HCEC 1CT (cell line): Measurements from ENCODE around the gene STK39.
"Not testable (repeated sequence)": the region's sequence is repeated elsewhere in the genome, so short reads cannot be mapped to it uniquely, and the experiment has no call there.

ENCODE experiments used
- DNase-seq: peaks from one replicate; pipeline ENCODE4 v3.0.0-alpha.2; 2017

Gene STK39

GRCh38 chr2:168079236-168079635 is 168.2 kb downstream of the STK39 start:
- DNase-seq = no peak

GRCh38 chr2:168076731-168077130 is 170.7 kb downstream of the STK39 start:
- DNase-seq = no peak

- DNase-seq = no peak
Observed at GRCh38 chr2:168075446-168075845, 171.9 kb downstream of the STK39 start.

- DNase-seq = no peak
Observed at GRCh38 chr2:168072626-168073303, 174.6 kb downstream of the STK39 start.

- DNase-seq = no peak
Observed at GRCh38 chr2:168064011-168064998, 183.1 kb downstream of the STK39 start.

- no peak for DNase-seq
Observed at GRCh38 chr2:168062936-168063335, 184.5 kb downstream of the STK39 start.

GRCh38 chr2:168062054-168062453 is 185.3 kb downstream of the STK39 start:
- no peak for DNase-seq

GRCh38 chr2:168060986-168061750 is 186.2 kb downstream of the STK39 start:
- peak; percentile 32 for DNase-seq

GRCh38 chr2:168059758-168060157 is 187.6 kb downstream of the STK39 start:
- DNase-seq = no peak

- no peak for DNase-seq
Observed at GRCh38 chr2:168058675-168059074, 188.7 kb downstream of the STK39 start.

GRCh38 chr2:168056242-168056787 is 191.1 kb downstream of the STK39 start:
- no peak for DNase-seq

- no peak for DNase-seq
Observed at GRCh38 chr2:168054657-168055056, 192.7 kb downstream of the STK39 start.

GRCh38 chr2:168053676-168054075 is 193.7 kb downstream of the STK39 start:
- DNase-seq = no peak

GRCh38 chr2:168052773-168053172 is 194.6 kb downstream of the STK39 start:
- DNase-seq = no peak

- no peak for DNase-seq
Observed at GRCh38 chr2:168050377-168050776, 197.0 kb downstream of the STK39 start.

- no peak for DNase-seq
Observed at GRCh38 chr2:168049609-168050008, 197.8 kb downstream of the STK39 start.

- no peak for DNase-seq
Observed at GRCh38 chr2:168047091-168047690, 200.2 kb downstream of the STK39 start.

- no peak for DNase-seq
Observed at GRCh38 chr2:168044579-168044978, 202.8 kb downstream of the STK39 start.

GRCh38 chr2:168044176-168044575 is 203.2 kb downstream of the STK39 start:
- DNase-seq = no peak

- DNase-seq = not testable (repeated sequence)
Observed at GRCh38 chr2:168042127-168042824, 205.1 kb downstream of the STK39 start.

GRCh38 chr2:168039881-168040280 is 207.5 kb downstream of the STK39 start:
- no peak for DNase-seq

- no peak for DNase-seq
Observed at GRCh38 chr2:168037778-168038177, 209.6 kb downstream of the STK39 start.
